GM19043 (cell line): Measurements from ENCODE around the gene VSIR.
A peak's percentile ranks its signal among the peaks of the same experiment; 100 is the strongest.

Experiments used
- ATAC-seq: cut with Tn5 transposase; IDR thresholded peaks from one replicate; pipeline ENCODE4 v1.9.1; 2021; ENCODE audit warnings: low read depth; ENCODE audit not compliant: unreplicated experiment

The VSIR gene

GRCh38 chr10:71807557-71808510 is 34.5 kb upstream of the VSIR start:
- no peak for ATAC-seq

- ATAC-seq, result no peak
Observed at GRCh38 chr10:71806704-71807556, 33.6 kb upstream of the VSIR start.

- ATAC-seq, result no peak
Observed at GRCh38 chr10:71805776-71806703, 32.7 kb upstream of the VSIR start.

- ATAC-seq, result no peak
Observed at GRCh38 chr10:71804077-71804476, 30.8 kb upstream of the VSIR start.

- no peak for ATAC-seq
Observed at GRCh38 chr10:71802715-71803488, 29.6 kb upstream of the VSIR start.

GRCh38 chr10:71802235-71802634 is 28.9 kb upstream of the VSIR start:
- no peak for ATAC-seq

GRCh38 chr10:71801361-71801760 is 28.0 kb upstream of the VSIR start:
- ATAC-seq, result peak; percentile 78

- no peak for ATAC-seq
Observed at GRCh38 chr10:71799608-71800453, 26.5 kb upstream of the VSIR start.

GRCh38 chr10:71799112-71799511 is 25.8 kb upstream of the VSIR start:
- ATAC-seq, result no peak

GRCh38 chr10:71798308-71798624 is 24.9 kb upstream of the VSIR start:
- ATAC-seq, result no peak

- ATAC-seq, result no peak
Observed at GRCh38 chr10:71797533-71798307, 24.4 kb upstream of the VSIR start.

GRCh38 chr10:71796749-71797405 is 23.6 kb upstream of the VSIR start:
- no peak for ATAC-seq

GRCh38 chr10:71795248-71795647 is 21.9 kb upstream of the VSIR start:
- ATAC-seq, result no peak

GRCh38 chr10:71790749-71791440 is 17.6 kb upstream of the VSIR start:
- ATAC-seq, result no peak

GRCh38 chr10:71789871-71790270 is 16.6 kb upstream of the VSIR start:
- ATAC-seq, result no peak

GRCh38 chr10:71788954-71789353 is 15.6 kb upstream of the VSIR start:
- ATAC-seq, result no peak

GRCh38 chr10:71784679-71785272 is 11.5 kb upstream of the VSIR start:
- no peak for ATAC-seq
